ENCODE results near the gene CD6. TPM values are rescaled to one million over a fixed set of nuclear protein-coding genes. Genes with fewer than 3 reads are reported as not detected.

The CD6 gene
- total and polyA plus RNA-seq, 2 of the 8 experiments (the other 6 are each of a cell fraction or from before 2014, with no cell fraction given), result 0.03 TPM; not detected in 1

GRCh38 chr11:61023086-61023965 is 51.8 kb downstream of the CD6 start:
- Histone ChIP-seq H3K23me2 (ENCODE audit: low read depth, low read length) (peaks cover 7% of the 10 kb centered on the region; the same call in 1 of the 2 replicates), H3K4me1 (replicated peaks in 1 of 4; ENCODE audit: control insufficient read depth in 3 of 4, insufficient read depth in 4 of 4, low read length in 3 of 4) (peaks cover 0 to 11% (median 6%) of the 10 kb centered on the region in 4 experiments; a peak in 6 of 7 replicates), H3K23ac (ENCODE audit: insufficient read length) (no peak overlapping the region), H3K4ac (replicated peaks; ENCODE audit: insufficient read length, low read depth, low read length) (no peak overlapping the region), H4K91ac (replicated peaks; ENCODE audit: insufficient read length, low read length) (no peak overlapping the region), H3K9me3 (ENCODE audit: insufficient read depth in 2 of 2, low read depth in 1 of 2, low read length in 1 of 2) (no peaks in the 10 kb centered on the region), H4K20me1 (replicated peaks in 1 of 2; ENCODE audit: control insufficient read depth in 1 of 2, insufficient read depth in 2 of 2, low read length in 2 of 2) (peaks cover 0 to 2% of the 10 kb centered on the region in 2 experiments), H3K36me3 (ENCODE audit: control insufficient read depth in 2 of 4, insufficient read depth in 4 of 4, low read length in 3 of 4) (no peaks in the 10 kb centered on the region), H4K5ac (ENCODE audit: insufficient read length, low read depth, low read length) (no peak overlapping the region), H2BK5ac (ENCODE audit: low read depth, low read length) (no peak overlapping the region), H2BK12ac (ENCODE audit: low read depth, low read length) (no peak overlapping the region), H3K9ac (replicated peaks in 1 of 4; ENCODE audit: extremely low read depth in 1 of 4, low read depth in 3 of 4, low read length in 3 of 4) (no peak overlapping the region), H3K56ac (replicated peaks; ENCODE audit: insufficient read length, low read depth, low read length) (no peak overlapping the region), H4K8ac (ENCODE audit: extremely low read depth, insufficient read depth, low read length) (no peak overlapping the region), H3K14ac (ENCODE audit: insufficient read length) (no peak overlapping the region), H2AFZ (ENCODE audit: low read length) (no peak overlapping the region), H3K18ac (ENCODE audit: extremely low read depth, low read length) (no peak overlapping the region), H2BK20ac (ENCODE audit: low read length) (no peak overlapping the region), H3K79me1 (ENCODE audit: low read depth, low read length) (no peaks in the 10 kb centered on the region), H3K27me3 (replicated peaks in 1 of 4; ENCODE audit: control insufficient read depth in 3 of 4, extremely low read depth in 1 of 4, insufficient read depth in 3 of 4, low read length in 3 of 4) (peaks cover 0 to 7% (median under 1%) of the 10 kb centered on the region in 4 experiments; a peak in 4 of 7 replicates), H3K79me2 (ENCODE audit: control insufficient read depth in 1 of 2, insufficient read depth in 2 of 2, low read length in 2 of 2) (no peaks in the 10 kb centered on the region), H3K4me2 (ENCODE audit: insufficient read depth in 1 of 2, low read depth in 2 of 2, low read length in 2 of 2) (no peak overlapping the region), H2BK15ac (ENCODE audit: low read length) (no peak overlapping the region), H3K4me3 (ENCODE audit: extremely low read depth in 1 of 4, insufficient read depth in 2 of 4, low read depth in 3 of 4, low read length in 4 of 4) (no peak overlapping the region), H3K27ac (ENCODE audit: low read depth, low read length) (no peak overlapping the region), H2BK120ac (replicated peaks; ENCODE audit: low read depth, low read length) (no peak overlapping the region), H2AK5ac (ENCODE audit: low read depth, low read length) (no peak overlapping the region)
- ChIA-PET CTCF (ENCODE audit: partially characterized antibody) (interaction anchor here (0.6 to 1.4 kb wide), 3 partner anchors 17 to 119 kb away, joined by 3 to 4 read pairs (median 3); no protein-coding TSS in a partner anchor), POLR2A (ENCODE audit: partially characterized antibody) (interaction anchor here (1.6 kb wide), 1 partner anchor 8 kb away, joined by 4 read pairs; no protein-coding TSS in a partner anchor)
- WGBS, 2 experiments (ENCODE audit: extremely low coverage in 1 of 2, insufficient coverage in 1 of 2, insufficient read length in 1 of 2, insufficient replicate concordance in 2 of 2, low coverage in 1 of 2, low lambda C conversion rate in 2 of 2, missing lambda C conversion rate in 1 of 2), result 88% methylated on average over 18 of the region's 18 CpGs; no CpG with 5 or more reads in 1 of the 2 experiments
- no peak for FAIRE-seq
- no peak for DNase-seq (ENCODE audit: low read depth in 1 of 2, low spot score in 2 of 2)
- no peak for TF ChIP-seq SRF (IDR thresholded peaks at IDR 0.05; ENCODE audit: low read depth, low read length)
- TF ChIP-seq KDM1A (IDR thresholded peaks at IDR 0.05; ENCODE audit: borderline replicate concordance, low read length), result peak; percentile 55; the same call in 1 of the 2 replicates
- TF ChIP-seq HDAC2 (IDR thresholded peaks at IDR 0.05; ENCODE audit: borderline replicate concordance in 1 of 2, low read depth in 2 of 2, low read length in 2 of 2), result no peak
- no peak for TF ChIP-seq SIRT6 (IDR thresholded peaks at IDR 0.05; ENCODE audit: low read length)
- TF ChIP-seq RAD21 (IDR thresholded peaks at IDR 0.05 in 1 of 2, conservative IDR thresholded peaks at IDR 0.05 in 1 of 2; ENCODE audit: low read depth in 2 of 2, low read length in 2 of 2), result no peak
- no peak for TF ChIP-seq TAF7 (optimal IDR thresholded peaks at IDR 0.05; ENCODE audit: borderline replicate concordance, low read depth, low read length)

Measured in H1 (cell line).